ENCODE results near the gene ANKRD37. TPM values are rescaled to one million over a fixed set of nuclear protein-coding genes. Genes with fewer than 3 reads are reported as not detected.

The ANKRD37 gene
- total and polyA plus RNA-seq, 2 donors (not counting 3 experiments of a cell fraction or from before 2014, with no cell fraction given) = 4.0 to 5.8 TPM

DNA sequence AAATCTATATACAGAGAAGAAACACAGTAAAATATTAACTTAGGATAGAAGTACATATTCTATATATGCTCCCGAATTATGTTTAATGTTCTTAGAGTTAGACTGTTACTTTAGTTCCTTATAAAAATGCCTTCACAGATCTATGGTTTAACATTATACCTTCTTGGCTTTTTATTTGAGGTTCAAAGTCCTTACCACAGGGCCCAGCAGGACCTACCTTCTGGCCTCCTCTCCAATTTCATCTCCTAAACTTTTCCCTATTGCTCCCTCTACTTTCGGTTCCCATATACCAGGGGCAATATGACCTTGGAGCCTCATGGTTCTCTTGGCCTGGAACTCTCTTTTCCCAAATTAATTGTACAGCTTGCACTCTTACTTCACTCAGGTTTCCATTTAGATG, 11.8 kb downstream of the ANKRD37 start:
- H3K9me3 ChIP-seq (replicated peaks; ENCODE audit: control insufficient read depth, insufficient read depth, low read length) = no peaks in the 10 kb centered on the region
- no peak overlapping the region for H3K4me3 ChIP-seq (replicated peaks in 1 of 3; ENCODE audit: insufficient read depth in 1 of 3, low read depth in 1 of 3, low read length in 3 of 3)
- dilution Hi-C loops (cut with MboI; ENCODE audit: extremely low pct_ligation_motif_present, low sequenced_read_pairs) = no loop called here

More for the DNA sequence above, 11.8 kb downstream of the ANKRD37 start:
- BruUV-seq (replicated peaks) = no TSS peak
- DNase-seq (ENCODE audit: low read depth, low spot score) (no peak), FAIRE-seq (no peak)
- Histone ChIP-seq H3K9me1 (replicated peaks; ENCODE audit: control insufficient read depth, extremely low read depth, insufficient read depth, low read length) (no peaks in the 10 kb centered on the region), H2AFZ (ENCODE audit: low read depth, low read length) (no peak overlapping the region), H4K20me1 (replicated peaks; ENCODE audit: control insufficient read depth, extremely low read depth, insufficient read depth, low read length) (no peaks in the 10 kb centered on the region), H3K4me1 (ENCODE audit: control insufficient read depth, extremely low read depth, insufficient read depth, low read length) (peaks cover 21% of the 10 kb centered on the region), H3K4me2 (ENCODE audit: insufficient read depth, low read length) (no peak overlapping the region), H3K79me2 (ENCODE audit: control insufficient read depth, insufficient read depth, low read length) (no peaks in the 10 kb centered on the region), H3K9ac (replicated peaks; ENCODE audit: extremely low read depth, insufficient read depth, low read length) (no peak overlapping the region), H3K27me3 (ENCODE audit: control insufficient read depth in 2 of 2, insufficient read depth in 2 of 2, low read length in 2 of 2) (no peaks in the 10 kb centered on the region), H3K36me3 (ENCODE audit: control insufficient read depth in 2 of 2, extremely low read depth in 1 of 2, insufficient read depth in 2 of 2, low read length in 2 of 2) (peaks cover 0 to 3% of the 10 kb centered on the region in 2 experiments), H3K27ac (ENCODE audit: insufficient read depth, low read depth, low read length) (no peak overlapping the region)
- no peak for TF ChIP-seq POLR2A (IDR thresholded peaks at IDR 0.05; ENCODE audit: low read depth, low read length)
- TF ChIP-seq POLR2AphosphoS5 (IDR thresholded peaks at IDR 0.05; ENCODE audit: insufficient read depth, low read depth, low read length) = no peak
- TF ChIP-seq, protein P1, sequence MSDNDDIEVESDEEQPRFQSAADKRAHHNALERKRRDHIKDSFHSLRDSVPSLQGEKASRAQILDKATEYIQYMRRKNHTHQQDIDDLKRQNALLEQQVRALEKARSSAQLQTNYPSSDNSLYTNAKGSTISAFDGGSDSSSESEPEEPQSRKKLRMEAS (IDR thresholded peaks at IDR 0.05; ENCODE audit: insufficient read depth, insufficient read length) = no peak
- no peak for TF ChIP-seq MYC (IDR thresholded peaks at IDR 0.05; ENCODE audit: low read depth, low read length)
- TF ChIP-seq JUN (IDR thresholded peaks at IDR 0.05; ENCODE audit: borderline replicate concordance, insufficient read depth, insufficient read length, low read depth) = no peak
- TF ChIP-seq EZH2 (IDR thresholded peaks at IDR 0.05; ENCODE audit: borderline replicate concordance, low read depth, low read length, severe bottlenecking) = no peak
- TF ChIP-seq, protein P2, sequence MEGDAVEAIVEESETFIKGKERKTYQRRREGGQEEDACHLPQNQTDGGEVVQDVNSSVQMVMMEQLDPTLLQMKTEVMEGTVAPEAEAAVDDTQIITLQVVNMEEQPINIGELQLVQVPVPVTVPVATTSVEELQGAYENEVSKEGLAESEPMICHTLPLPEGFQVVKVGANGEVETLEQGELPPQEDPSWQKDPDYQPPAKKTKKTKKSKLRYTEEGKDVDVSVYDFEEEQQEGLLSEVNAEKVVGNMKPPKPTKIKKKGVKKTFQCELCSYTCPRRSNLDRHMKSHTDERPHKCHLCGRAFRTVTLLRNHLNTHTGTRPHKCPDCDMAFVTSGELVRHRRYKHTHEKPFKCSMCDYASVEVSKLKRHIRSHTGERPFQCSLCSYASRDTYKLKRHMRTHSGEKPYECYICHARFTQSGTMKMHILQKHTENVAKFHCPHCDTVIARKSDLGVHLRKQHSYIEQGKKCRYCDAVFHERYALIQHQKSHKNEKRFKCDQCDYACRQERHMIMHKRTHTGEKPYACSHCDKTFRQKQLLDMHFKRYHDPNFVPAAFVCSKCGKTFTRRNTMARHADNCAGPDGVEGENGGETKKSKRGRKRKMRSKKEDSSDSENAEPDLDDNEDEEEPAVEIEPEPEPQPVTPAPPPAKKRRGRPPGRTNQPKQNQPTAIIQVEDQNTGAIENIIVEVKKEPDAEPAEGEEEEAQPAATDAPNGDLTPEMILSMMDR (IDR thresholded peaks at IDR 0.05; ENCODE audit: extremely low read depth in 1 of 2, insufficient read depth in 1 of 2, low read depth in 1 of 2, low read length in 2 of 2) = no peak
- intact Hi-C loops (cut with micrococcal nuclease) = no loop called here
- POLR2A ChIA-PET = no interaction called here
- CTCF ChIA-PET = no interaction called here
